ENCODE data around the gene TSPAN9.

- TF ChIP-seq POLR2AphosphoS5 (IDR thresholded peaks at IDR 0.05; ENCODE audit: borderline replicate concordance, low read depth, low read length) (no peak), EZH2 (IDR thresholded peaks at IDR 0.05) (no peak)
Observed at GRCh38 chr12:3134526-3135135, 57.5 kb downstream of the TSPAN9 start.

All from SK-N-MC (cell line).